VCaP (cell line): ENCODE results near the gene CFAP61.

Source experiments
- H3K27ac ChIP-seq: fragments of 450-650 bp; 2 replicates; pipeline ENCODE4 v1.5.1; 2017
- TF ChIP-seq, protein P1 (sequence below): fragments of 450-650 bp; conservative IDR thresholded peaks from 2 replicates; pipeline ENCODE4 v1.5.1; 2017; ENCODE audit warnings: mild to moderate bottlenecking, moderate library complexity

The CFAP61 gene

DNA sequence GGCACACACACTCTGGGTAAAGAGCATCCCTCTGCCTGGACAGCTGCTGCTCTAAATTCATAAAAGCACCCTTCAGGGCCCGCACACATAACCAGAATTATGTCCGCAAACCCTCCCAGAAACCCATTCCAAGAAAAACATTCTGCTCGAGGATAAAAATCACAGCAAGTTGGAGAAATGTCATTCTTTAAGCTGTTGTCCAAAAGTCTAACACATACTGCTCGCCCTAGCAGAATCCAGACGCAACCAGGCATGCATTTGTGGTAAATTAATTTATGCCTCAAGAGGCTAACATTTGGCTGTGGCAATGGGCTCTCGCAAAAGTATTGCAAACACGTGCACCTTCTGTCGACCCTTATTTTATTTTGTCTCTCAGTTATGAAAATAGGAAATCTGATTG lies 199.5 kb downstream of the CFAP61 start:
- H3K27ac ChIP-seq, result no peak overlapping the region
- TF ChIP-seq, protein P1, sequence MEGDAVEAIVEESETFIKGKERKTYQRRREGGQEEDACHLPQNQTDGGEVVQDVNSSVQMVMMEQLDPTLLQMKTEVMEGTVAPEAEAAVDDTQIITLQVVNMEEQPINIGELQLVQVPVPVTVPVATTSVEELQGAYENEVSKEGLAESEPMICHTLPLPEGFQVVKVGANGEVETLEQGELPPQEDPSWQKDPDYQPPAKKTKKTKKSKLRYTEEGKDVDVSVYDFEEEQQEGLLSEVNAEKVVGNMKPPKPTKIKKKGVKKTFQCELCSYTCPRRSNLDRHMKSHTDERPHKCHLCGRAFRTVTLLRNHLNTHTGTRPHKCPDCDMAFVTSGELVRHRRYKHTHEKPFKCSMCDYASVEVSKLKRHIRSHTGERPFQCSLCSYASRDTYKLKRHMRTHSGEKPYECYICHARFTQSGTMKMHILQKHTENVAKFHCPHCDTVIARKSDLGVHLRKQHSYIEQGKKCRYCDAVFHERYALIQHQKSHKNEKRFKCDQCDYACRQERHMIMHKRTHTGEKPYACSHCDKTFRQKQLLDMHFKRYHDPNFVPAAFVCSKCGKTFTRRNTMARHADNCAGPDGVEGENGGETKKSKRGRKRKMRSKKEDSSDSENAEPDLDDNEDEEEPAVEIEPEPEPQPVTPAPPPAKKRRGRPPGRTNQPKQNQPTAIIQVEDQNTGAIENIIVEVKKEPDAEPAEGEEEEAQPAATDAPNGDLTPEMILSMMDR, result no peak

DNA sequence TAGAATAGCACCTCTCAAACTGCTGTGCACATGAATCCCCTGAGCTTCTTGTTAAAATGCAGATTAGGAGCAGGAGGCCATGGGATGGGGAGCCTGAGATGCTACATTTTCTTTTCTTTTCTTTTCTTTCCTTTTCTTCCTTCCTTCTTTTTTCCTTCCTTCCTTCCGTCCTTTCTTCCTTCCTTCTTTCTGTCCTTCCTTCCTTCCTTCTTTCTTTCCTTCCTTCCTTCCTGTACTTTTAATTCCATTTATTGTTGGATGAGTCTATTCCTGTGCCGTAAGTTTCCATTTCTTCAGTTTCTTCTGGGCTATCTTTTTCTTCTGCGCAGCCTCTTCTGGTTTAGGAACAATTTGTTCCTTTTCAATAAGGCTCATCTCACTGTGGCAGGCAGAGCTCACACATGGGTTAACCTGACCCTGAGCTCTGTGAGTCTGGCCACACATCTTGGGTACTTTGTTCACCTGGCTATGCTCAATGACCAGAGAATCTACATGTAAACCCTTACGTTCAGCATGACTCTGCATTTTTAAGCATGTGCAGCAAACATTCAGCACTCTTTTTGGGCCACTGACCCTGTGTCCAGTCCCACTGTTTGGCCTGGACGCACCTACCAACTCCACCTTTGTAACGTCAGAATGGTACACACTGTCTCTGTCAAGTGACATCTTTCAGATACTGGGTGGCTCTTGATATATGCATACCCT lies 200.9 kb downstream of the CFAP61 start:
- TF ChIP-seq, protein P1, result no peak
- no peak overlapping the region for H3K27ac ChIP-seq

DNA sequence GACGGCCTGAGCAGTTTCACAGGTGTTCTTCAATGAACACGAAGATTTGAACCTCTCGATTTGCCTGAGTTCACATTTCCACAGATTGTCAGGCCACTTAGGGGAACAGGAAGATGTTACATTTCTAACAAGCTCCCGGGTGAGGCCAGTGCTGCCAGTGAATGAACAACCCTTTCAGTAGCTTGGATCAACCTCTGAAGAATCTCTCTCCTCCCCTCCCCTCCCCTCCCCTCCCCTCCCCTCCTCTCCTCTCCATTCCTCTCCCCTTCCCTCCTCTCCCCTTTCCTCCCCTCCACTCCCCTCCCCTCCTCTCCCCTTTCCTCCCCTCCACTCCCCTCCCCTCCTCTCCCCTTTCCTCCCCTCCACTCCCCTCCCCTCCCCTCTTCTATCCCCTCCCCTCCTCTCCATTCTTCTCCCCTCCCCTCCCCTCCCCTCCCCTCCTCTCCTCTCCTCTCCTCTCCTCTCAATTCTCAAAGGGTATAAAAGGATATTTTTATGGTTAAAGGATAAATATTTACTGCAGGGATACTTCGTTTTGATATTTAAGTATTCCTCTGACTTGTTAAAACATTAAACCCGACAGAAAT lies 201.5 kb downstream of the CFAP61 start:
- H3K27ac ChIP-seq, result no peak overlapping the region
- TF ChIP-seq, protein P1, result no peak

DNA sequence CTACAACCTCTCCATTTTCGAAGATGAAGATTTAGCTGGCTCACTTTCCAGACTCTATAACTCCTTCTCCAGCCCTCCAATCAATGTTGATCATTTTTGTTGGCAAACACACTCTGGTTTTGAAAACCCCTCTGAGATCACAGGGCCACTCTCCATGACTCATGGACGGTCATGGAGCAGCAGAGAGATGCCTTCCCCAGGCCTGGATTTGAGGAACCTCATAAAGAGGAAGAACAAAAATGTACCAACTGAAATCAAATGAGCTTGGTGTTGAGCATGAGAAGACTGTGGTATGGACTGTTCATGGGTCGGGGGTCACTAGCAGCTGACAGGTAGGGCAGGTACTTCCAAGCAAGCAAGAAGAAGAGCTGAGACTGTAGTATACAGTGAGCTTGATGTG lies 202.8 kb downstream of the CFAP61 start:
- TF ChIP-seq, protein P1, result no peak

DNA sequence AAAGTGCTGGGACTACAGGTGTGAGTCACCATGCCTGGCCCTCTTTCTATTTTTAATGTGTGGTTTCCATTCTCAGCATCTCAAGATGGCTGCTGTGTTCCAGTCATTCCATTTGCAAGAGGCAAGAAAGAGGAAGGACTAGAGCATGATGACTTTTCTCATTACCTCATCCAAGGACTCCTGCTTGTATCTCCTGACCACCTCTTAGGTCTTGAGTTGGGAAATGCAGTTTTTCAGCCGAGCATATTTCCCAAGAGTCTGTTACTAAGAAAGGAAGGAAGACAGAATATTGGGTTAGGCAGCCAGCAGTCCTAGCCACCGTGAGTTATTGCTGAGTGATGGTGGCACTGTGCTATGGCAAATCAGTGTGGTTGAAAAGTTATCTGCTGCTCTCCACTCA lies 207.2 kb downstream of the CFAP61 start:
- TF ChIP-seq, protein P1, result no peak
- H3K27ac ChIP-seq, result no peak overlapping the region

More for the DNA sequence above, 202.8 kb downstream of the CFAP61 start:
- H3K27ac ChIP-seq, result no peak overlapping the region

DNA sequence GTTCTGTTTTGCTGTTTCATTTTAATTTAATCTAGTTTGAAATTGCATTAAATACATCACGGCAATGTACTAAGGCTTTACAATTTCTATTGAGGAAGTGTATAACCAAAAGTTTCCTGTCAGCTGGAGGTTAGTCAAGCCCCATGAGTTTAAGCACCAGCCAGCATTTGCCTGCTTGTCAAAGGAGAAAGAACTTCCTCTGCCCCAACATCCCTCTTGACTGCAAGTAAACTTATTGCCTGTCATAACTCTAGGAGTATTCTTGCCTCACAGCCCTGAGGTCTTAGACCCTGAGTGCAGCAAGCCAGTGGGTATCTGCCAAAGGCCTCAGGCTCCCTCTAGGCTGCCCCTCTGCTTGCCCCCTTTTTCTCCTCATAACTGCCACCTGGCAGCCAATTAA lies 208.8 kb downstream of the CFAP61 start:
- H3K27ac ChIP-seq, result no peak overlapping the region
- TF ChIP-seq, protein P1, result no peak

DNA sequence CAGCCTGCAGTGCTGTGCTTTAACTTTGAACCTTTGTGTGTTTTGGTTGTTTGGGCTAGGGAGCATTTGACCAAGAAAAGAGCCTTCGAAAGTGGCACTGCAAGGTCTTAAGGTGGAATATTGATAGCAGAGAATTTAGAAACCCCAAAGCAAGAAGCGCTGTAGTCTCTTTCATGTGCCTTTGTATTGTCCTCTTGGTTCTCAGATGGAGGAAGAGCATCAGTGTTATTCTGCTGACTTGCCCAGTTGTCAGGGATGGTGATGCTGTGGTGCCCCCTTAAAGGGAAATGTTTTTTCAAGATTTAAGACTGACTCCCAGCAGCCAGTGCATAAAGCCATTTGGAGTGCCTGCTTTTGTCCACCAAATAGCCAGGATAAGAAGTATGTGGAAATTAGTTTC lies 212.9 kb downstream of the CFAP61 start:
- H3K27ac ChIP-seq, result no peak overlapping the region
- TF ChIP-seq, protein P1, result no peak
